ENCODE results near the gene CARMIL3.
"Not testable (repeated sequence)": the region's sequence is repeated elsewhere in the genome, so short reads cannot be mapped to it uniquely, and the experiment has no call there.

The CARMIL3 gene

DNA sequence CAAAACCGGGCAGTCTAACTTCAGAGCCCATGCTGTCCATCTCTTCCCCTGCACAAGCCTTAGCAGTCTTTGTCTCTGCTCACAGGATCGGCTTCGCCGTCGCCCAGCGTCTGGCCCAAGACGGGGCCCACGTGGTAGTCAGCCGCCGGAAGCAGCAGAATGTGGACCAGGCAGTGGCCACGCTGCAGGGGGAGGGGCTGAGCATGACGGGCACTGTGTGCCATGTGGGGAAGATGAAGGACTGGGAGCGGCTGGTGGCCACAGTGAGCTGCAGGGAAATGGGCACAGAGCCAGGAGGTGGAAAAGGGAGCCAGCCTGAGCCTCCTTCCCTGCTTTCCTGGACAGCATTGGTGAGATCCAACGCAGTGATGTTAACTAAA, 14.2 kb upstream of the CARMIL3 start:
- DNase-seq: no peak

DNA sequence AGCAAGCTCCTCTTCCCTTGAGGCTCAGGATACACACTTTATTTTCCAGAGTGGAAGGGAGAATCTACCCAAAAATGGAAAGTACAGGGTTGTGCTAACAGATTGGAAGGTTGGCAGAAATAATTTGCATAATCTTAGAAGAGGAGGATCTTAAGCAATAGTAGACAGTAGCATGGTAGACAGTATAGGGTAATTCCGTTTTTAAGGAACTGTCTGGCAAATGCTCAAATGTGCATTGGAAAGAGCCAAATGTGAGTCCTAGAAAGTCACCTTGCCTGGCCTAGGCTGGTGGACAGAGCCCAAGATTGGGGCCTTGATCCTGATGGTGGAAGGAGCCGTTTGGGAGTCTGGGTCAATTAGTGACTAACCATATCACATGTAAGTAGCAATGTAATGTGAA, 13.1 kb upstream of the CARMIL3 start:
- no peak for DNase-seq

DNA sequence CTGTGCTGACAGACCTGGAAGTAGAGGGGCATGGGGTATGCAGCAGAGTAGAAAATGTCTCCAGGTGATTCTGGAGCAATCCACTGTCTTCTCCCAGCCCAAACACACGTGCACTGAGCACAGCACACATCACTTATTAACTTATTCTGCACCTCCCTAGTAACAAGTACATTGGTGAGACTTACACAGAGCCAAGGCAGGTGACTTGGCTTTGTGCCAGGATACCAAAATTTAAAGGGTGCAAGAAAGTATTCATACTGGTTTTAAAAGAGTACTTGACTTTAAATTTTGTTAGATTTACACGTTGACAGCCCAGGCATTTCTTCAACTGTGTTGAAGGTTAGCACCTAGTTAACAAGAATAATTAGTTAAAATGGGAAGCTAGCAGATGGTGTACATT, 11.1 kb upstream of the CARMIL3 start:
- DNase-seq: no peak

DNA sequence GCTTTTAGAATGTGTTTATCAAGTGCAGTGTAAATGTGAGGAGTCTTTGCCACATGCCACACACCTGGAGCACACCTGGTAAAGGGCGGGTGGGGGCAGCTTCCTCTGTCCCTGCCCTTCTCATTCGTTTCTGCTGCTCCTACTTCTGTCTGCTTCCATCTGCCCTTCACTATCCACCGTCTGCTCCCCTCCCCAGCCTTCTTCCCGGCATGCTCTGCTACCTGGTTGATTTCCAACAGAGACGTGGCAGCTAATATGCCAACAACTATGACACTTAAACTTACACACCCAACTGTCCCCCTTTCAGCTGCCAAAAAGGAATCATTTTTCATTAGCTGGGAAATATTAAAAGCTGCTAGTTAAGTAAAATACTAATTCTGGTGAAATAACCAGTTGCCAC, 9.1 kb upstream of the CARMIL3 start:
- DNase-seq: no peak

DNA sequence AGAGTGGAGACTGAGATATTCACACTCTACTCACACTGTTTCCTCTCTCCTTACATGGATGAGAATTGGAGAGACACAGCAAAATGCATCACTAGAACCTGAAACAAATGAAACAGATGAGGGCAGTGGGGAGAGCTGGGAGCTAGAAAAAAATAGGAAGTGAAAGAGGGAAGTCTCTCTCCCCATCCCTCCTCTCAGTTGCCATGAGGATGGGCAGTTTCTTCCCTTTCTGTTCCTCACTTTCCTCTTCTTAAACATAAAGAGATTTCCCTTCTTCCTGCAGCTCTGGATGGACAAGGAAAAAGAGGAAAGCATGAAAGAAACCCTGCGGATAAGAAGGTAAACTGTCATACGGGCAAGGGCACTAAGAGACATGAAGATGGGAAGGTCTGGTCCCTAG, 2.8 kb upstream of the CARMIL3 start:
- not testable (repeated sequence) for DNase-seq

DNA sequence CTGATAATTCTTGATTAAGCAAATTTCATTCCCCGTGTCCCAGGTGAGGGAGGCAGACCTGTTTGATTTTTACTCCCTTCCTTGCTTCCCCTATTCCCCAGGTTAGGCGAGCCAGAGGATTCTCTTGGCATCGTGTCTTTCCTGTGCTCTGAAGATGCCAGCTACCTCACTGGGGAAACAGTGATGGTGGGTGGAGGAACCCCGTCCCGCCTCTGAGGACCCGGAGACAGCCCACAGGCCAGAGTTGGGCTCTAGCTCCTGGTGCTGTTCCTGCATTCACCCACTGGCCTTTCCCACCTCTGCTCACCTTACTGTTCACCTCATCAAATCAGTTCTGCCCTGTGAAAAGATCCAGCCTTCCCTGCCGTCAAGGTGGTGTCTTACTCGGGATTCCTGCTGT, 1.1 kb upstream of the CARMIL3 start:
- not testable (repeated sequence) for DNase-seq

DNA sequence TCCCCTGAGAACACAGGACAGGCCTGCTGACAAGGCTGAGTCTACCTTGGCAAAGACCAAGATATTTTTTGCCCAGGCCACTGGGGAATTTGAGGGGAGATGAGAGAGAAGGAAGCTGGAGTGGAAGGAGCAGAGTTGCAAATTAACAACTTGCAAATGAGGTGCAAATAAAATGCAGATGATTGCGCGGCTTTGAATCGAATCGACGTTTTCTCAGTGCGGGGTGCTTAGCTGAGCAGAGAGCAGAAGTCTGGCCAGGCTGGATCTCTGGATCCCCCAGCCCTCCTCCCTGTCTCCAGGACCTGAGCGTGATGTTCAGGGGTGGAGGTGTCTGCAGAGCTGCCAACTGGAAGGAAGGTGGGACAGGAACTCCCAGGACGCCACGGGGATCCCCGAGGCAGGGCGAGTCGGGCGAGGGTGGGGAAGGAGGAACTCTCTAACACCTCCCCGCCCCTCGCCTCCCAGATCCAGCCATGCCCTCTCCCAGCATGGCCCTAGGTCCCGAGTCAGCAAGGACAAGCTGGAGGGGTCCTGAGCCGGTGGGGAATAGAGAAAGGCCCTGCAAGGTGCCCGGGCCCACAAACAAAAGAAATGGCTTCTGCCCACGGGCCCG, 527 bp upstream of the CARMIL3 start:
- DNase-seq: no peak

DNA sequence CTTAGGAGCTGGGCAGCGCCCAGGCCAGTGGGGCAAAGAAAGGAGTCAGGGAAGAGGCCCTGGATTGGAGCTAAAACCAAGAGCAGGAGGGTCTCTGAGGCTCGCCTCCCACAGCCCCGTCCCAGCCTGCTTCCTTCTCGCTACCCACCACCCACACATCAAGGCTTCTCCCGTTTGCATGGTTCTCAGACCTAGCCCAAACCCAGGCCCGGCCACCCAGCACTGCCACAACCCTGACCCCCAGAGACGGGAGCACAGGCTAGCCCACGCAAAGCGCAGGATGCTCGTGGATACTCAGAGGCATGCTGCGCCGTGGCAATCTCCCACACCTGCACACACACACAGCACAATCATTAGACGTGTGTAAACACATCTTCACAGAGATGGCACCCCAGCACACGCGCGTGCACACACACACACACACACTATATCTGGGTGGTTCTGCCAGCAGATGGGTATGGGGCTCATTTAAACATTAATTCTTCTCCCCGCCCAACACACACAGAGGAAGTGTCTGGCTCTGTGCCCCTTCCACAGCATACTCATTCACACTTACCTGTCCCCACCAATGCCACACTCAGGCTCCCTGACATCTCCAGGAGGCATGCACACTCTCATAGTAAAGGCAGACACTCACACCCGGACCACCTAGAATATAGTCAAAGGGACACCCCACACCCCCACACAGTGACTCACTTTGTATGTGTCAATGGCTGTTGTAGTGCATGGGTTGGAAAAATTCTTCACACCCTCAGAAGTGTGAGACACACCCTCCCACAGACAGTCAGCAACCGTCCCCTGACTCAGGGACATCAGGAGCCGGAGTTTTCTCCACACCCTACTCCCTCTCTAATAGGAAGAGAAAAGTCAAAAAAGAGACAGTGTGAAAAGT, 1.1 kb downstream of the CARMIL3 start:
- no peak for DNase-seq

DNA sequence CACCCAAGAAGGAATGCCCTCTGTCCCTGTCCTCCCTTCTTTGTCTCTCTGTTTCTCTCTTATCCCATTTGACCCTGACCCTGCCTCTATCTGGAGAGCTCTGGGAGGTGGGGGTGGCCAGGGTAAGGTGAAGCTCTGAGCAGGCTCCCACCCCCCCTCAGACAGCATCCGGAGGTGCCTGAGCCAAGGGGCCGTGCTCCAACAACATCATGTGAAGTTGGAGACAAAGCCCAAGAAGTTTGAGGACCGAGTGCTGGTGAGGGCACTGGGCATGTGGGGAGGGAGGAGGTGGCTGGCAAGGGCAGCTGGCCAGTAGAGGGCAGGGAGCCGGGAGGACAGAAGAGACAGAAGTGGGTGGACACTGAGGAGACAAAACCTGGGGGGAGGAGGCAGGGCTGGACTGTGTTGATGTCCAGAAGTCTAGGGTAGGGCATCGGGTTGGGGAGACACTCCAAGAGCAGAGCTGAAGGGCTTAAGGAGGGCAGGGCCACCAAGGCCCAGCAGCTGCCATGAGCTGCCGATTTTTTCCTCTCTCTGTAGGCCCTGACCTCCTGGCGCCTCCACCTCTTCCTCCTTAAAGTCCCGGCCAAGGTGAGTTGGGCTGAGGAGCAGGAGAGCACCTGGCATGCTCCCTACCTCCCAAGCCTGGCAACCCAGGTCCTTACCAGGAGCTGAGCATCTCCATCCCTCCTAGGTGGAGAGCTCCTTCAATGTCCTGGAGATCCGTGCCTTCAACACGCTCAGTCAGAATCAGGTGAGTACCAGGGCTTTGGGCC, 1.9 kb downstream of the CARMIL3 start:
- DNase-seq: no peak

DNA sequence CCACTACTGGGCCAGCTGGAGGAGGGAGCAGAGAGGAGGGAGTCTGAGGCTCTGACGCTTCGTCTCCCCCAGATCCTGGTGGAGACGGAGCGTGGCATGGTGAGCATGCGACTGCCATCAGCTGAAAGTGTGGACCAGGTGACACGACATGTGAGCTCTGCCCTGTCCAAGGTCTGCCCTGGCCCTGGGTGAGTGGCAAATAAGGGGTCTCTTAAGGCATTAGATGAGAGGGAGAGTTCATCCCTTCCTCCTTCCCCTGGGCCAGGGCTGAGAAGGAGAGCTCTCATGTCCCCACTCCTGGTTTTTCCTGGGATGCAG, 2.5 kb downstream of the CARMIL3 start:
- no peak for DNase-seq

DNA sequence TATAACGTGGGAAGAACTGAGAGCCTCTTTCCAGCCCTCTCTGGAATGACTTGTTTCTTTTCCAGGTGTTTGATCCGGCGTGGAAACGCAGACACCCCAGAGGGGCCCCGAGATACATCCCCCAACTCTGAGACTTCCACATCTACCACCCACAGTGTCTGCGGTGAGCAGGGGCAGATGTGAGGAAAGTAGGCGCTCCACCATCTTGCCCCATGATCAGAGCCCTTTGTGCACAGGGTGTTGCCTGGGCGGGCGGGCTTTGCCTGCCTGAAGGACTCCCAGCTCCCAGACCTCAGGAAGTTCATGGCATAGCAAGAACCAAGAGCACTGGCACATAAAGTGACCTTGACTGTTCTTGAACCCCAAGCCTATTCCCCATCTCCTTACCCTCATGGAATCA, 2.8 kb downstream of the CARMIL3 start:
- no peak for DNase-seq

DNA sequence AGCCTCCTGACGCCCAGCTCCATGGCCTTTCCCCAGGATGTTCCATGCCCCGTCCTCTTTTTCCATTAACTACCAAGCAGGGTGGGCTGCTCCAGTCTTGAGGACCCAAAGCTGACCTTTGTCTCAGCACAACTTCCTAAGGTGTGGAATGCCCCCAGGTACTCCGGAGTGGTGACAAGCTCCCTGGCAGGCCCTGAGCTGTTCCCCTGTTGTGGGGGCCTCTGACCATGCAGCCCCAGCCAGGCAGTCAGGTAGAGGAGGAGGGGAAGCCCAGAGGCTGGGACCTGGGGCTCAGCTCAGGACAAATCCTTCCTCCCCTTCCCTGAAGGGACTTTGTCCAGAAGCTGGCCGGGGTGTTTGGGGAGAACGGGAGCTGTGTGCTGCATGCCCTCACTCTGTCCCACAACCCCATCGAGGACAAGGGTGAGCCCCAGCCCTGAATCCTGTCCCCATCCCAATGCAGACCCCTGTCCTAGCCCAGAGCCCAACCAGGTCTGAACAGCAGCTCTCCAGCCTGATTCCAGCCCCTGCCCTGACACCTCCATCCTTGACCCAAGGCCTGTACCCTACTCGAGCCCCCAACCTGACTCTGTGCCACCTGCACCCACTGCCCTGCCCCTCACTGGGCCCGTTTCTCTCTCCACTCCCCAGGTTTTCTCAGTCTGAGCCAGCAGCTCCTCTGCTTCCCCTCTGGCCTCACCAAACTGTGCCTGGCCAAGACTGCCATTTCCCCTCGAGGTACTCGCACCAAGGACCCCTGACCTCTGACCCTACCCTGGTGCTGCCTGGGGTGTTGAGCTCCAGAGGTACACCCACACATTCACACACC, 4.4 kb downstream of the CARMIL3 start:
- no peak for DNase-seq

DNA sequence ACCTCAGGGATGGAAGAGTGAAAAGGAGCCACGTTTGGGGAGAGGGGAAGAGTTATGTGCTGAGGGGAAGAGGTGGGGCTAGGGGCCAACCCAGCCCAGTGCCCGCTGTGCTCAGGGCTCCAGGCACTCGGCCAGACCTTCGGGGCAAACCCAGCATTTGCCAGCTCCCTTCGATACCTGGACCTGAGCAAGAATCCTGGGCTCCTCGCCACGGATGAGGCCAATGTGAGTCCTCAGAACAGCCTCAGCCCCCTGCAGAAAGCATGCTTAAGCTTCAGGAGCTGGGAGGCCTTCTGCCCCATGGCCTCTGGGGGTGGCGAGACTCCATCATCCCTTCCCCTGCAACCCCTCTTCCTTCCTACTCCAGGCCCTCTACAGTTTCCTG, 5.0 kb downstream of the CARMIL3 start:
- DNase-seq: no peak

DNA sequence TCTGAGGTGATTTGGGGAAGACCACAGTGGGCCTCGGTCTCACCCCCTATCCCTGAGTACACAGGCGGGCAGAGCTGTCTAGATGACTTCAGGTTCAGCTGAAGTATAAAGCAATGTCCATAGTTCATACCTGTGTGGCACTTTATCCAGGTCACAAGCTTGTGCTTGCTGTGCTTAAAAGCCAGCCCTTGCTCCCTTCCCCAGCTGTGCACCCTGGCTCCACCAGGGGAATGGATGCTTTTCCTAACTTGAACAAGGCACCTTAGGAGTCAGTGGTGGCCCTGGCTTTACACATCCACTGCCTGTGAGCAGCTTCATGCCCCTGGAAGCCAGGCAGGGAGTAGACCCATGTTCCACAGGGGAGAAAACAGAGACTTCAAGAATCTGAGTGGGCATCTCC, 5.5 kb downstream of the CARMIL3 start:
- no peak for DNase-seq

DNA sequence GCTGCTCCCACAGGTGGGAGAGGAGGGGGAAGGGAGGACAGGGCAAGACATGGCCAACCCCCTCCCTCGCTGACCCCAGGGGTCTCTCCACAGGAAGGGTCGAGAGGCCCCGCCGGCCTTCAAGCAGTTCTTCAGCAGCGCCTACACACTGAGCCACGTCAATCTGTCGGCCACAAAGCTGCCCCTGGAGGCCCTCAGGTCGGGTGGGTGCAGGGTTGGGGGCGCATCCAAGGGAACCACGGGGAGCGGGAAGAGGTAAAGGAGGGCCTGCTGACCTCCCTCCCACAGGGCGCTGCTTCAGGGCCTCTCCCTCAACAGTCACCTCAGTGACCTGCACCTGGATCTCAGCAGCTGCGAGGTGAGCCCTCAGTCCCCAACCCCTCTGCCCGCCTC, 6.1 kb downstream of the CARMIL3 start:
- no peak for DNase-seq

DNA sequence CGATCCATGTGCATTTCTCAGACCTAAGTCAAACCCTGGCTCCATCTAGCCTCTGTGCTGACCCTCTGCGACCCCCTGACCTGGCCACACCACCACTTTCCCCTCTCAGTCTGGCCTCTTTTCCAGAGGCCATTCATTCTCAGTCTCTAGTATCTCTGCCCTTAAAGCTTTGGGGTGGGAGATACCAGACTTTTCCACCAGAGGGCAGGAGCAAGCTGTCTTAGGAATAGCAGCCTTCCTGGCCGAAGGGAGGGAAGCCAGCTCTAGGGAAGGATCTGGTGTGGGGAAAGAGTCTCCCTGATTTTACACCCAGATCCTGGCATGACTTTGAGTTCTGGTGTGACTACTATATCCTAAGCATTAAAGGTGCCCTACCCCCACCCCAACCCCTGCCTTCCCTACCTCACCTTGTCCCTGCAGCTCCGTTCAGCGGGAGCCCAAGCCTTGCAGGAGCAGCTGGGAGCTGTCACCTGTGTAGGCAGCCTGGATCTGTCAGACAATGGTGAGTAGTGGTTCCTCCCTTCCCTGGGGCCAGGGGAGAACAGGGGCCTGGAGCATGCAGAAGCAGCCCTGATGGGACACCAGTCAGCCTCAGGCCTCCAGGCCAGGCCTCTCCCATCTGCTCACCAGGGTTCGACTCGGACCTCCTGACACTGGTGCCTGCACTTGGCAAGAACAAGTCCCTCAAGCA, 6.6 kb downstream of the CARMIL3 start:
- DNase-seq: peak; percentile 73

DNA sequence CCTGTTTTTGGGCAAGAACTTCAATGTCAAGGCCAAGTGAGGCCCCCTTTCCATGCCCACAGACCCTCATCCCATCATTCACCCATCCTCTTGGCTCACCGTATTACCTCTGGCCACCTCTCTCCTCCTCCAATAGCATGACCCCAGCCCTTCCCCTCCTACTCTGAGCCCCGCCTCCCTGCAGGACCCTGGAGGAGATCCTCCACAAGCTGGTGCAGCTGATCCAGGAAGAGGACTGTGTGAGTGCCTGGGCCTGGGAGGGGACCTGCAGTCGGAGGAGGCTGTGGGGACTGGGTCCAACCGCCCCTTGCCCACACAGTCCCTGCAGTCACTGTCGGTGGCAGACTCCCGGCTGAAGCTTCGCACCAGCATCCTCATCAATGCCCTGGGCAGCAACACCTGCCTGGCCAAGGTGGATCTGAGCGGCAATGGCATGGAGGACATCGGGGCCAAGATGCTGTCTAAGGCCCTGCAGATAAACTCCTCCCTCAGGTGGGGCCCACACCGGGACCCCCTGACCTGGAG, 7.2 kb downstream of the CARMIL3 start:
- no peak for DNase-seq

DNA sequence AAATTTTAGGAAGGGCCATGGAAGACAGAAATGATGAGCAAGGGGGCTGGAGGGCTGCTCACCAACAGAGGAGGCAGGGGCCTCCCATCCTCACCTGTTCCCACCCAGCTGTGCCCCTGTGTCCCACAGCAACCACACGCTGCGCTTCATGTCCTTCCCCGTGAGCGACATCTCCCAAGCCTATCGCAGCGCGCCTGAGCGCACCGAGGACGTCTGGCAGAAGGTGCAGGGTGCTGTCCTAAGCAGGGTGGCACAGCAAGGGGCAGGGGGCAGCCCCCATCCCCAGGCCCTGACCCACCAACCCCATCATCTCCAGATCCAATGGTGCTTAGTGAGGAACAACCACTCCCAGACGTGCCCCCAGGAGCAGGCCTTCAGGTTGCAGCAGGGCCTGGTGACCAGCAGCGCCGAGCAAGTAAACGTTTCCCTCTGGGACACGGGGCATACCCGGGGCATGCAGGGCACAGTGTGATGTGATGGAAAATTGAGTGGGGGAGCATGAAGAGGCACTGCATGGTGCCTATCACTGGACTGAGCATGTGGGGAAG, 8.1 kb downstream of the CARMIL3 start:
- no peak for DNase-seq

DNA sequence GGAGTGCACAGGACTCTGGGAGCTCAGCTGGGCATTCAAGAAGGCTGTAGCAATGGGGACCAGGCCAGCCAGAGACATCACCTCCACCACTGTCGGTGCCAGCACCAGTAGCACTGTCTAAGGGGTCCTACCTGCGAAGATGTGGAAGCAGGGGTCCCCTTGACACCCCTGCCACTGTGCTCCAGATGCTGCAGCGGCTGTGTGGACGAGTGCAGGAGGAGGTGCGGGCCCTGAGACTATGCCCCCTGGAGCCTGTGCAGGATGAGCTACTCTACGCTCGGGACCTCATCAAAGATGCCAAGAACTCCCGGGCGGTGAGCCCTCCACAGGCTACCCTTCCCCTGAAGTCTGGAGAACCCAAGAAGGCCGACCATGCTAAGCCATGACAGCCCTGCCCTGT, 8.6 kb downstream of the CARMIL3 start:
- no peak for DNase-seq

DNA sequence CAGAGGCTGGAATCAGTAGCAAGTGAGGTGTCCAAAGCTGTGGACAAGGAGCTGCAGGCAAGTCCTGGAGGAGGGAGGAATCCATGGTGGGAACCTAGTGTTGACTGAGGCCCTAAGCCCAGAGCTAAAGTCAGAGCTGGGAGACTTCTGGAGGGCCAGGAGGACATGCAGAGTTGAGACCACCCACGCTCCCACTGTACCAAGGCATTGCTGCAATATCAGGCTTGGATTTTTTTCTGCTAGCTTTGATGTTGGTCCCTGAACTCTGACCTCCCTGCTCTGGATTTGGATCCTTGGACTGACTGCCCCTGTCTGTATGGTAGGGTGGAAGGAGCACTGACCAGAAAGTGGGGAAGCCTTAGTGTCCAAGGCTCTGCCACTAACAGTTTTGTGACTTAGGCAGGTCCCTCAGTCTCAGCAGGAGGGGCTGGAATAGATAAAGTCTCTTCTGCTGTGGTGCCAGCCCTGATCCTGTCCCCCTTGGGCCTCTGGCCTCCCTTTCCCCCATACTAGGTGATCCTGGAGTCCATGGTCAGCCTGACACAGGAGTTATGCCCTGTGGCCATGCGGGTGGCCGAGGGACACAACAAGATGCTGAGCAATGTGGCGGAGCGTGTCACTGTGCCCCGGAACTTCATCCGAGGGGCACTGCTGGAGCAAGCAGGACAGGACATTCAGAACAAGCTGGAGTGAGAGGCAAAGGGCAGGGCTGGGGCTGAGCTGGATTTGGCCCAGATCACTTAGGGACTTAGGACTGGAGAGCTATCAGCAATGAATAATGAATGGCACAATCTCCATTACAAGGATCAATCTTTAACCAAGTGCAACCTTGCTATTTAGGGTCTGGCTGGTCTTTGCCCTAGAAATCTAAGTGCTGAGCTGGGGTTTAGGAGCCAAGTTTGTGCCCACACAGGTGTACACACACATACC, 9.4 kb downstream of the CARMIL3 start:
- no peak for DNase-seq
